Esophagus squamous epithelium (tissue), 4 donors: ENCODE results near the gene PRKCE.
A peak's percentile ranks its signal among the peaks of the same experiment; 100 is the strongest.

ENCODE experiments used
- CTCF ChIP-seq, 6 experiments: fragments of 450-650 bp in 4 of 6; fragments of 200-600 bp in 2 of 6; sonication (generic) in 2 of 6; IDR thresholded peaks; one replicate each; pipeline ENCODE4 v1.5.1; 2016 to 2019; ENCODE audit warnings: antibody characterized with exemption in 6 of 6, mild to moderate bottlenecking in 4 of 6, moderate library complexity in 4 of 6
- POLR2A ChIP-seq, 4 donors: fragments of 450-650 bp; IDR thresholded peaks; one replicate each; pipeline ENCODE4 v1.6.1; 2017; ENCODE audit warnings: antibody characterized with exemption in 4 of 4, mild to moderate bottlenecking in 4 of 4, moderate library complexity in 3 of 4

- TF ChIP-seq POLR2A (IDR thresholded peaks at IDR 0.05) (no peak), CTCF (IDR thresholded peaks at IDR 0.05) (peak in 3 of 6 experiments; percentile 8 to 36 (median 29))
Measured at GRCh38 chr2:45607701-45608100, 43.8 kb upstream of the PRKCE start.
